ENCODE data around the gene ZYG11B.

Gene ZYG11B

GRCh38 chr1:52752484-52752826 is 26.2 kb downstream of the ZYG11B start:
- H3K79me1 ChIP-seq (ENCODE audit: low read length) = no peaks in the 10 kb centered on the region
- H3K4me1 ChIP-seq (ENCODE audit: control insufficient read depth, low read depth, low read length) = no peaks in the 10 kb centered on the region
- WGBS (ENCODE audit: extremely low coverage, insufficient coverage, low lambda C conversion rate) = no CpG with 5 or more reads among the region's 2 CpGs
- no peak overlapping the region for H3K4ac ChIP-seq (ENCODE audit: low read depth, low read length)
- H4K8ac ChIP-seq (ENCODE audit: low read depth, low read length) = no peak overlapping the region
- H3K18ac ChIP-seq (ENCODE audit: low read length) = no peak overlapping the region
- no peak overlapping the region for H3K4me3 ChIP-seq (ENCODE audit: low read length)
- no peak overlapping the region for H3K4me2 ChIP-seq (ENCODE audit: low read length)
- no peaks in the 10 kb centered on the region for H3K27me3 ChIP-seq (ENCODE audit: insufficient read depth, low read length, poor library complexity)
- no peak overlapping the region for H3K23ac ChIP-seq (ENCODE audit: low read length)
- no peak overlapping the region for H2BK120ac ChIP-seq (ENCODE audit: low read depth, low read length)
- H2AK5ac ChIP-seq (ENCODE audit: low read length) = no peak overlapping the region
- DNase-seq = no peak
- no peak overlapping the region for H4K5ac ChIP-seq (ENCODE audit: low read length)
- no peak overlapping the region for H3K27ac ChIP-seq (ENCODE audit: low read depth, low read length)
- H3K9ac ChIP-seq (ENCODE audit: low read length) = no peak overlapping the region
- no peaks in the 10 kb centered on the region for H3K79me2 ChIP-seq (ENCODE audit: control insufficient read depth, insufficient read depth, low read length)
- H2BK15ac ChIP-seq (replicated peaks; ENCODE audit: low read depth) = no peak overlapping the region
- no peak overlapping the region for H3K56ac ChIP-seq (ENCODE audit: low read length)
- no peak overlapping the region for H2BK5ac ChIP-seq (ENCODE audit: low read length)
- H3K36me3 ChIP-seq (ENCODE audit: control insufficient read depth, insufficient read depth, low read length) = no peaks in the 10 kb centered on the region

DNA sequence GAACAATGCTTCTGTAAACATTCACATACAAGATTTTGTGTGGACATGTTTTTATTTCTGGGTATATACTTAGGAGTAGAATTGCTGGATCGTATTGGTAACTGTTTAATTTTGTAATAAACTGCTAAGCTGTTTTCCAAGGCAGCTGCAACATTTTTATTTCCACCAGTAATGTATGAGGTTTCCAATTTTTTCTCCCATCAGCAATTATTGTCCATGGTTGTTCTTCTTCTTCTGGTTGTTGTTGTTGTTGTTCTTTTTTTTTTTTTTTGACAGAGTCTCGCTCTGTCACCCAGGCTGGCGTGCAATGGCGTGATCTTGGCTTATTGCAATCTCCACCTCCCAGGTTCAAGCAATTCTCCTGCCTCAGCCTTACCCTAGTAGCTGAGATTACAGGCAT is 26.9 kb downstream of the ZYG11B start:
- Histone ChIP-seq H4K8ac (ENCODE audit: low read depth, low read length) (no peak overlapping the region), H2BK120ac (ENCODE audit: low read depth, low read length) (no peak overlapping the region), H3K9ac (ENCODE audit: low read length) (no peak overlapping the region), H2BK15ac (replicated peaks; ENCODE audit: low read depth) (no peak overlapping the region), H2AK5ac (ENCODE audit: low read length) (no peak overlapping the region), H3K4me1 (ENCODE audit: control insufficient read depth, low read depth, low read length) (no peaks in the 10 kb centered on the region), H3K27ac (ENCODE audit: low read depth, low read length) (no peak overlapping the region), H3K4me2 (ENCODE audit: low read length) (no peak overlapping the region), H3K4me3 (ENCODE audit: low read length) (no peak overlapping the region), H3K4ac (ENCODE audit: low read depth, low read length) (no peak overlapping the region), H3K27me3 (ENCODE audit: insufficient read depth, low read length, poor library complexity) (no peaks in the 10 kb centered on the region), H3K79me1 (ENCODE audit: low read length) (no peaks in the 10 kb centered on the region), H3K18ac (ENCODE audit: low read length) (no peak overlapping the region), H3K79me2 (ENCODE audit: control insufficient read depth, insufficient read depth, low read length) (no peaks in the 10 kb centered on the region), H4K5ac (ENCODE audit: low read length) (no peak overlapping the region), H3K36me3 (ENCODE audit: control insufficient read depth, insufficient read depth, low read length) (no peaks in the 10 kb centered on the region), H3K56ac (ENCODE audit: low read length) (no peak overlapping the region), H2BK5ac (ENCODE audit: low read length) (no peak overlapping the region), H3K23ac (ENCODE audit: low read length) (no peak overlapping the region)
- DNase-seq = no peak
- no CpG with 5 or more reads among the region's 4 CpGs for WGBS (ENCODE audit: extremely low coverage, insufficient coverage, low lambda C conversion rate)

GRCh38 chr1:52756020-52756419 is 29.8 kb downstream of the ZYG11B start:
- no CpG with 5 or more reads among the region's 2 CpGs for WGBS (ENCODE audit: extremely low coverage, insufficient coverage, low lambda C conversion rate)
- no peak overlapping the region for H3K4ac ChIP-seq (ENCODE audit: low read depth, low read length)
- peak; percentile 25 for DNase-seq
- no peak overlapping the region for H4K8ac ChIP-seq (ENCODE audit: low read depth, low read length)
- H3K23ac ChIP-seq (ENCODE audit: low read length) = no peak overlapping the region
- no peak overlapping the region for H4K5ac ChIP-seq (ENCODE audit: low read length)
- H2BK15ac ChIP-seq (replicated peaks; ENCODE audit: low read depth) = no peak overlapping the region
- no peaks in the 10 kb centered on the region for H3K4me1 ChIP-seq (ENCODE audit: control insufficient read depth, low read depth, low read length)
- H2BK120ac ChIP-seq (ENCODE audit: low read depth, low read length) = no peak overlapping the region
- H2AK5ac ChIP-seq (ENCODE audit: low read length) = no peak overlapping the region
- no peaks in the 10 kb centered on the region for H3K27me3 ChIP-seq (ENCODE audit: insufficient read depth, low read length, poor library complexity)
- H3K36me3 ChIP-seq (ENCODE audit: control insufficient read depth, insufficient read depth, low read length) = no peaks in the 10 kb centered on the region
- no peak overlapping the region for H3K4me3 ChIP-seq (ENCODE audit: low read length)
- H2BK5ac ChIP-seq (ENCODE audit: low read length) = no peak overlapping the region
- H3K79me2 ChIP-seq (ENCODE audit: control insufficient read depth, insufficient read depth, low read length) = no peaks in the 10 kb centered on the region
- no peak overlapping the region for H3K56ac ChIP-seq (ENCODE audit: low read length)
- H3K27ac ChIP-seq (ENCODE audit: low read depth, low read length) = no peak overlapping the region
- no peak overlapping the region for H3K9ac ChIP-seq (ENCODE audit: low read length)
- no peak overlapping the region for H3K4me2 ChIP-seq (ENCODE audit: low read length)
- H3K79me1 ChIP-seq (ENCODE audit: low read length) = no peaks in the 10 kb centered on the region
- H3K18ac ChIP-seq (ENCODE audit: low read length) = no peak overlapping the region

DNA sequence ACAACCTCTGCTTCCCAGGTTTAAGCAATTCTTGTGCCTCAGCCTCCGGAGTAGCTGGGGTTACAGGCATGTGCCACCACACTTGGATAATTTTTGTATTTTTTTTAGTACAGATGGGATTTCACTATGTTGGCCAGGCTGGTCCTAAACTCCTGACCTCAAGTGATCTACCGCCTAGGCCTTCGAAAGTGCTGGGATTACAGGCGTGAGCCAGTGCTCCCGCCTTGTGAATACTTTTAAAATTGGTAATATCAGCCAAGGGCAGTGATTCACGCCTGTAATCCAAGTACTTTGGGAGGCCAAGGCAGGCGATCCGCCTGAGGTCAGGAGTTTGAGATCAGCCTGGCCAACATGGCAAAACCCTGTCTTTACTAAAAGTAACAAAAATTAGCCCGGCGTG is 33.7 kb downstream of the ZYG11B start:
- Histone ChIP-seq H3K23ac (ENCODE audit: low read length) (no peak overlapping the region), H3K18ac (ENCODE audit: low read length) (no peak overlapping the region), H2BK120ac (ENCODE audit: low read depth, low read length) (no peak overlapping the region), H2AK5ac (ENCODE audit: low read length) (no peak overlapping the region), H3K27ac (ENCODE audit: low read depth, low read length) (no peak overlapping the region), H2BK15ac (replicated peaks; ENCODE audit: low read depth) (no peak overlapping the region), H2BK5ac (ENCODE audit: low read length) (no peak overlapping the region), H3K79me1 (ENCODE audit: low read length) (no peaks in the 10 kb centered on the region), H3K27me3 (ENCODE audit: insufficient read depth, low read length, poor library complexity) (no peaks in the 10 kb centered on the region), H3K4me2 (ENCODE audit: low read length) (no peak overlapping the region), H3K56ac (ENCODE audit: low read length) (no peak overlapping the region), H3K9ac (ENCODE audit: low read length) (no peak overlapping the region), H3K4ac (ENCODE audit: low read depth, low read length) (no peak overlapping the region), H4K8ac (ENCODE audit: low read depth, low read length) (no peak overlapping the region), H3K4me3 (ENCODE audit: low read length) (no peak overlapping the region), H3K4me1 (ENCODE audit: control insufficient read depth, low read depth, low read length) (no peaks in the 10 kb centered on the region), H4K5ac (ENCODE audit: low read length) (no peak overlapping the region), H3K36me3 (ENCODE audit: control insufficient read depth, insufficient read depth, low read length) (no peaks in the 10 kb centered on the region), H3K79me2 (ENCODE audit: control insufficient read depth, insufficient read depth, low read length) (no peaks in the 10 kb centered on the region)
- WGBS (ENCODE audit: extremely low coverage, insufficient coverage, low lambda C conversion rate) = no CpG with 5 or more reads among the region's 10 CpGs
- DNase-seq = no peak

GRCh38 chr1:52767596-52768280 is 41.5 kb downstream of the ZYG11B start:
- Histone ChIP-seq H4K8ac (ENCODE audit: low read depth, low read length) (no peak overlapping the region), H3K4me2 (ENCODE audit: low read length) (no peak overlapping the region), H3K79me2 (ENCODE audit: control insufficient read depth, insufficient read depth, low read length) (no peaks in the 10 kb centered on the region), H3K4ac (ENCODE audit: low read depth, low read length) (no peak overlapping the region), H3K4me1 (ENCODE audit: control insufficient read depth, low read depth, low read length) (no peaks in the 10 kb centered on the region), H2BK15ac (replicated peaks; ENCODE audit: low read depth) (no peak overlapping the region), H2AK5ac (ENCODE audit: low read length) (no peak overlapping the region), H3K4me3 (ENCODE audit: low read length) (no peak overlapping the region), H3K79me1 (ENCODE audit: low read length) (no peaks in the 10 kb centered on the region), H3K18ac (ENCODE audit: low read length) (no peak overlapping the region), H3K56ac (ENCODE audit: low read length) (no peak overlapping the region), H4K5ac (ENCODE audit: low read length) (no peak overlapping the region), H3K9ac (ENCODE audit: low read length) (no peak overlapping the region), H2BK120ac (ENCODE audit: low read depth, low read length) (no peak overlapping the region), H3K36me3 (ENCODE audit: control insufficient read depth, insufficient read depth, low read length) (no peaks in the 10 kb centered on the region), H3K27ac (ENCODE audit: low read depth, low read length) (no peak overlapping the region), H2BK5ac (ENCODE audit: low read length) (no peak overlapping the region), H3K27me3 (ENCODE audit: insufficient read depth, low read length, poor library complexity) (no peaks in the 10 kb centered on the region), H3K23ac (ENCODE audit: low read length) (no peak overlapping the region)
- DNase-seq = no peak
- no CpG with 5 or more reads among the region's 4 CpGs for WGBS (ENCODE audit: extremely low coverage, insufficient coverage, low lambda C conversion rate)

DNA sequence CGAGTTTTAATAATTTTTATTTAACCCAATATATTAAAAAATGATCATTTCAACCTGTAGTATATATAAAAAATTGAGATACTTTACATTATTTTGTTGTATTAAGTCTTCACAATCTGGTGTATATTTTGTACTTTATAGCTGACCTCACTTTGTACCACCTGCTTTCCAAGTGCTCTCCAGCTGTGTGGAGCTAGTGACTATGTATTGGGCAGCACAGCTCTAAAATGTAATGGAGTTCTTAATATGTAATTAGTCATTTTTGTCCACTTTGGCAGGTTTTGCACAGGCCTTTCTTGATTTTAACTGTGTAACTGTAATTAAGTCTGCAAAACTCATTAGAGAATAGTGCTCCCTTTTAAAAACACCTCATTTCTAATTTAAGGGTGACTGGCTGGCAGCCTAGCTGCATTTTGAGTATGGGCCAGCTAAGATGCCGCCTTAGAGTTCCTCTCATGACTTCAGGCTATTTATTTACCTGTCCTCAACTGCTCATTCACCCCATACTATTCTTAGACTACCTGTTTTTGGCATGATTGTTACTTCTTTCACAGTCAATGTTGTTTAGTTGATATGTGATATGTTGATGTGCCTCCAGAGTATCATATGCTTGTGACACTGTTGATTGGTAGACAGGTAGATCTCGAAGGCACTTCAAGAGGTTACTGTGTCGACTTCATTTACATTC is 43.2 kb downstream of the ZYG11B start:
- Histone ChIP-seq H3K56ac (ENCODE audit: low read length) (no peak overlapping the region), H3K79me2 (ENCODE audit: control insufficient read depth, insufficient read depth, low read length) (no peaks in the 10 kb centered on the region), H2BK15ac (replicated peaks; ENCODE audit: low read depth) (no peak overlapping the region), H3K9ac (ENCODE audit: low read length) (no peak overlapping the region), H3K4ac (ENCODE audit: low read depth, low read length) (no peak overlapping the region), H2AK5ac (ENCODE audit: low read length) (no peak overlapping the region), H2BK5ac (ENCODE audit: low read length) (no peak overlapping the region), H3K4me2 (ENCODE audit: low read length) (no peak overlapping the region), H2BK120ac (ENCODE audit: low read depth, low read length) (no peak overlapping the region), H3K4me3 (ENCODE audit: low read length) (no peak overlapping the region), H3K23ac (ENCODE audit: low read length) (no peak overlapping the region), H3K18ac (ENCODE audit: low read length) (no peak overlapping the region), H3K79me1 (ENCODE audit: low read length) (no peaks in the 10 kb centered on the region), H3K36me3 (ENCODE audit: control insufficient read depth, insufficient read depth, low read length) (no peaks in the 10 kb centered on the region), H3K4me1 (ENCODE audit: control insufficient read depth, low read depth, low read length) (no peaks in the 10 kb centered on the region), H4K5ac (ENCODE audit: low read length) (no peak overlapping the region), H3K27me3 (ENCODE audit: insufficient read depth, low read length, poor library complexity) (no peaks in the 10 kb centered on the region), H4K8ac (ENCODE audit: low read depth, low read length) (no peak overlapping the region), H3K27ac (ENCODE audit: low read depth, low read length) (no peak overlapping the region)
- no CpG with 5 or more reads among the region's 4 CpGs for WGBS (ENCODE audit: extremely low coverage, insufficient coverage, low lambda C conversion rate)
- DNase-seq = no peak

All from mesendoderm (in vitro differentiated cells).